GM18873 (cell line): ENCODE data around the gene ANKRD66.
"Not testable (repeated sequence)": the region's sequence is repeated elsewhere in the genome, so short reads cannot be mapped to it uniquely, and the experiment has no call there.

Experiments used
- ATAC-seq: cut with Tn5 transposase; IDR thresholded peaks from one replicate; pipeline ENCODE4 v1.9.1; 2021; ENCODE audit warnings: mild to moderate bottlenecking, moderate library complexity, moderate number of reproducible peaks; ENCODE audit not compliant: unreplicated experiment, low FRiP score

ANKRD66 gene

GRCh38 chr6:46746696-46747095 lies at the start of gene ANKRD66:
Gene ANKRD66, plus strand, starts transcription at chr6:46746933. Its CDS starts 5,016 bp downstream, at chr6:46751949.
- ATAC-seq = no peak

- ATAC-seq = no peak
Measured at GRCh38 chr6:46699970-46700369, 46.8 kb upstream of the ANKRD66 start.

GRCh38 chr6:46704562-46704961 lies 42.2 kb upstream of the ANKRD66 start:
- ATAC-seq = no peak

GRCh38 chr6:46706464-46706863 lies 40.3 kb upstream of the ANKRD66 start:
- no peak for ATAC-seq

GRCh38 chr6:46711491-46711890 lies 35.2 kb upstream of the ANKRD66 start:
- no peak for ATAC-seq

GRCh38 chr6:46715141-46715540 lies 31.6 kb upstream of the ANKRD66 start:
- ATAC-seq = no peak

- no peak for ATAC-seq
Measured at GRCh38 chr6:46719099-46719498, 27.6 kb upstream of the ANKRD66 start.

GRCh38 chr6:46720401-46720800 lies 26.3 kb upstream of the ANKRD66 start:
- no peak for ATAC-seq

- ATAC-seq = no peak
Measured at GRCh38 chr6:46729787-46730326, 16.9 kb upstream of the ANKRD66 start.

GRCh38 chr6:46730921-46731461 lies 15.7 kb upstream of the ANKRD66 start:
- no peak for ATAC-seq

GRCh38 chr6:46733341-46733801 lies 13.4 kb upstream of the ANKRD66 start:
- no peak for ATAC-seq

- ATAC-seq = no peak
Measured at GRCh38 chr6:46734867-46735719, 11.6 kb upstream of the ANKRD66 start, which contains the start of gene PLA2G7. Gene PLA2G7, minus strand, starts transcription at chr6:46735375. Its CDS starts 12,484 bp downstream, at chr6:46722891.

- no peak for ATAC-seq
Measured at GRCh38 chr6:46735720-46736031, 11.1 kb upstream of the ANKRD66 start.

GRCh38 chr6:46736906-46737305 lies 9.8 kb upstream of the ANKRD66 start:
- no peak for ATAC-seq

- no peak for ATAC-seq
Measured at GRCh38 chr6:46741482-46741881, 5.3 kb upstream of the ANKRD66 start.

- no peak for ATAC-seq
Measured at GRCh38 chr6:46741910-46742309, 4.8 kb upstream of the ANKRD66 start.

GRCh38 chr6:46743425-46744158 lies 3.1 kb upstream of the ANKRD66 start:
- no peak for ATAC-seq

GRCh38 chr6:46744159-46744725 lies 2.5 kb upstream of the ANKRD66 start:
- ATAC-seq = not testable (repeated sequence)

GRCh38 chr6:46745973-46746372 lies 760 bp upstream of the ANKRD66 start:
- no peak for ATAC-seq

- no peak for ATAC-seq
Measured at GRCh38 chr6:46748940-46749503, 2.3 kb downstream of the ANKRD66 start.
